Panc1 (cell line): ENCODE data around the gene PARP16. TPM values are rescaled to one million over a fixed set of nuclear protein-coding genes. Genes with fewer than 3 reads are reported as not detected.

Source experiments
- ATAC-seq: fragments of 200-7000 bp; cut with Tn5 transposase; 2 replicates; pipeline ENCODE4 v1.9.1; 2020; ENCODE audit warnings: mild to moderate bottlenecking, moderate library complexity
- BruUV-seq: library from RNA; stranded (reverse); fragments of 400-500 nt; replicated peaks from 2 replicates; lab custom pipeline; 2021; lab: Mats Ljungman, UMichigan
- CTCF ChIA-PET: fragments of 300-600 bp; sonication (Branson Sonifier 250); formaldehyde crosslinking; loops from one replicate; lab custom pipeline; 2022; ENCODE audit warnings: antibody characterized with exemption; lab: Charles Lee
- POLR2A ChIA-PET: fragments of 300-600 bp; sonication (Branson Sonifier 250); formaldehyde crosslinking; loops from one replicate; lab custom pipeline; 2022; ENCODE audit warnings: antibody characterized with exemption; lab: Charles Lee
- DNase-seq: peaks from one replicate; pipeline ENCODE4 v3.0.0-alpha.2; 2010; ENCODE audit warnings: low read depth, low spot score
- H3K27ac ChIP-seq: 2 replicates; pipeline ENCODE4 v1.5.1; 2011; ENCODE audit warnings: mild to moderate bottlenecking, low read length, inconsistent platforms
- H3K27me3 ChIP-seq: fragments of 200-500 bp; sonication (Bioruptor generic); 2 replicates; pipeline ENCODE4 v1.6.0; 2014; ENCODE audit warnings: low read length, inconsistent platforms; ENCODE audit not compliant: control insufficient read depth, insufficient read depth
- H3K36me3 ChIP-seq: fragments of 200-500 bp; sonication (Bioruptor generic); 2 replicates; pipeline ENCODE4 v1.5.1; 2014; ENCODE audit warnings: inconsistent platforms, mild to moderate bottlenecking, low read length, moderate library complexity; ENCODE audit not compliant: control insufficient read depth, insufficient read depth
- H3K4me1 ChIP-seq: 2 replicates; pipeline ENCODE4 v1.5.1; 2011; ENCODE audit warnings: inconsistent platforms, mild to moderate bottlenecking, low read length, moderate library complexity; ENCODE audit not compliant: control insufficient read depth, insufficient read depth
- H3K4me3 ChIP-seq, 2 experiments: 2 replicates each; pipeline ENCODE4 v1.5.1; 2011 to 2012; ENCODE audit warnings: low read depth in 2 of 2, low read length in 2 of 2, mild to moderate bottlenecking in 2 of 2, inconsistent platforms in 1 of 2, moderate library complexity in 1 of 2
- H3K9me3 ChIP-seq: fragments of 200-500 bp; sonication (Bioruptor generic); 2 replicates; pipeline ENCODE4 v1.5.1; 2014; ENCODE audit warnings: low read depth, mild to moderate bottlenecking, inconsistent platforms, low read length, moderate library complexity; ENCODE audit not compliant: control insufficient read depth, insufficient read depth
- CTCF ChIP-seq: fragments of 450-650 bp; IDR thresholded peaks from 2 replicates; pipeline ENCODE4 v1.5.1; 2017; ENCODE audit warnings: mild to moderate bottlenecking
- POLR2AphosphoS5 ChIP-seq: IDR thresholded peaks from 2 replicates; pipeline ENCODE4 v1.6.1; 2012; ENCODE audit warnings: mild to moderate bottlenecking, low read depth, low read length, moderate library complexity
- REST ChIP-seq, 2 experiments: IDR thresholded peaks; 2 replicates each; pipeline ENCODE4 v1.6.1; 2011 to 2012; ENCODE audit warnings: low read depth in 2 of 2, control low read depth in 1 of 2, low read length in 1 of 2, mild to moderate bottlenecking in 1 of 2, moderate library complexity in 1 of 2; ENCODE audit not compliant: insufficient read depth in 1 of 2
- SIN3A ChIP-seq: IDR thresholded peaks from 2 replicates; pipeline ENCODE4 v1.6.1; 2012; ENCODE audit warnings: low read depth, mild to moderate bottlenecking, low read length, moderate library complexity, borderline replicate concordance; ENCODE audit not compliant: insufficient read depth
- TCF7L2 ChIP-seq: IDR thresholded peaks from 2 replicates; pipeline ENCODE4 v1.6.1; 2011; ENCODE audit warnings: mild to moderate bottlenecking, low read depth, low read length, inconsistent platforms
- in situ Hi-C: cut with HindIII; loops from 2 replicates; pipeline ENCODE4 v1.10.0; 2016; ENCODE audit warnings: low sequenced_read_pairs, low pct_unique_long_range_greater_than_20kb
- intact Hi-C: fragments of 100-400 bp; cut with micrococcal nuclease; formaldehyde crosslinking; loops from one replicate; pipeline ENCODE4 v1.10.0; 2022; ENCODE audit not compliant: unreplicated experiment
- total RNA-seq: library from RNA; stranded (reverse); gene quantifications from one replicate; pipeline ENCODE4 v1.2.1, GENCODE V29; 2021; ENCODE audit not compliant: unreplicated experiment

Gene PARP16
- total RNA-seq, 1 experiment from 2014 or later, result 15.4 TPM

GRCh38 chr15:65290228-65290627 is 3.5 kb upstream of the PARP16 start:
- no peaks in the 10 kb centered on the region for H3K27me3 ChIP-seq
- ChIA-PET POLR2A (no interaction called here), CTCF (no interaction called here)
- intact Hi-C loops, result loop anchor here (10.0 kb wide), 1 partner anchor 255 kb away; no protein-coding TSS in a partner anchor
- H3K27ac ChIP-seq, result no peak overlapping the region
- in situ Hi-C loops, result no loop called here
- TF ChIP-seq SIN3A (no peak), CTCF (no peak), TCF7L2 (no peak), POLR2AphosphoS5 (no peak), REST (IDR thresholded peaks at IDR 0.05; ENCODE audit: insufficient read depth in 1 of 2, low read depth in 2 of 2, low read length in 1 of 2) (no peak)
- no TSS peak for BruUV-seq
- no peaks in the 10 kb centered on the region for H3K9me3 ChIP-seq
- no peak for ATAC-seq
- H3K36me3 ChIP-seq, result no peaks in the 10 kb centered on the region
- no peak overlapping the region for H3K4me3 ChIP-seq
- DNase-seq, result no peak
- peaks cover 13% of the 10 kb centered on the region for H3K4me1 ChIP-seq

GRCh38 chr15:65289261-65289854 is 2.7 kb upstream of the PARP16 start:
- Histone ChIP-seq H3K9me3 (no peaks in the 10 kb centered on the region), H3K27me3 (no peaks in the 10 kb centered on the region), H3K4me1 (peaks cover 13% of the 10 kb centered on the region), H3K36me3 (no peaks in the 10 kb centered on the region), H3K27ac (no peak overlapping the region), H3K4me3 (no peak overlapping the region)
- no TSS peak for BruUV-seq
- no peak for TF ChIP-seq POLR2AphosphoS5
- no peak for TF ChIP-seq CTCF
- no peak for TF ChIP-seq SIN3A
- no peak for TF ChIP-seq REST (IDR thresholded peaks at IDR 0.05; ENCODE audit: insufficient read depth in 1 of 2, low read depth in 2 of 2, low read length in 1 of 2)
- no peak for TF ChIP-seq TCF7L2
- ATAC-seq (no peak), DNase-seq (no peak)
- ChIA-PET CTCF (interaction anchor here (0.7 kb wide), 1 partner anchor 487 kb away, joined by 9 read pairs; no protein-coding TSS in a partner anchor), POLR2A (interaction anchor here (0.6 kb wide), 1 partner anchor 1356 kb away, joined by 6 read pairs; no protein-coding TSS in a partner anchor)
- intact Hi-C loops (no loop called here), in situ Hi-C loops (no loop called here)
